ENCODE results near the gene TESK2.

Gene TESK2

DNA sequence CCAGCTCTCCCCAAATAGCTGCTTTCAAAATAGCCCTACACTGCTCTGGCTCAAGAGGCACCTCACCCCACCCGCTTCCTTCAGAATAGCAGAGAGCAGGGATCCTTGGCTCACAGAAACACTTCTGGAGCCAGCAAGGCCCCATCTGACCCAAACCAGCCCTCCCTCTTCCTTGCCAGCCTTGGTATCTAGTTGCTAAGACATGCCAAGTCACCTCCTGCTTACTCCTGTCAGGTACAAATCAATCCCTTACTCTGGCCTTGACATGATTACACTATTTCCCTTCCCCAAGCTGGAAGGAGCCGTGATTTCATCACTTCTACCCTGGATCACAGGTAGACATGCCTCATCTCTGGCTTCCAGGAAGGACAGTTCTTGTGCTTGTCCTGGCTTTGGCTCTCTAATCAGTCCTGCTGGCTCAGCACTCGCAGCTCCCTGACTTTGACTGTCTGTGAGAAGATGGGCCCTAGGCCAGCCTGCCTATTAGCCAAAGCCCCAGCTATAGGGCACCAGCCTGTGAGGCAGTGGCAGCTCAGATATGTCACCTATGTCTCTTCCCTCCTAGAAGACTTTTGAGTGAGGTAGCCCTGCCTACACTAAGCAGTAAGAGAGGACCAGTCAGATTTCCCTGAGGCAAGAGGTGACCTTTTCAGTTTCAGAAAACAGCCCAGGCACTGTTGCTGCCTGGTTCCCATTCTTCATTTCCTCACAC, 141.8 kb downstream of the TESK2 start:
- peaks cover 6% of the 10 kb centered on the region; the same call in 1 of the 2 replicates for H4K20me1 ChIP-seq (ENCODE audit: insufficient read depth, low read length)
- no peaks in the 10 kb centered on the region for H3K79me2 ChIP-seq (ENCODE audit: insufficient read depth, low read length)
- H3K4me2 ChIP-seq (ENCODE audit: insufficient read depth, low read length), result no peak overlapping the region
- no peaks in the 10 kb centered on the region for H3K27me3 ChIP-seq (ENCODE audit: insufficient read depth, low read length, poor library complexity)
- H3K4me1 ChIP-seq (ENCODE audit: insufficient read depth, low read length), result no peaks in the 10 kb centered on the region
- no peak for TF ChIP-seq CTCF (IDR thresholded peaks at IDR 0.05; ENCODE audit: borderline replicate concordance, extremely low read depth, low read length, poor library complexity, severe bottlenecking)
- no peak for TF ChIP-seq EZH2 (IDR thresholded peaks at IDR 0.05; ENCODE audit: borderline replicate concordance, low read depth, low read length, severe bottlenecking)
- no peak overlapping the region for H3K9ac ChIP-seq (ENCODE audit: low read depth, low read length)
- H3K9me3 ChIP-seq (ENCODE audit: insufficient read depth, low read length, severe bottlenecking), result no peaks in the 10 kb centered on the region
- DNase-seq (no peak), ATAC-seq (ENCODE audit: insufficient read depth, low read depth) (no peak)
- H3K27ac ChIP-seq (ENCODE audit: low read length), result no peak overlapping the region
- no peak overlapping the region for H2AFZ ChIP-seq (ENCODE audit: low read depth, low read length)
- peaks cover 20% of the 10 kb centered on the region for H3K36me3 ChIP-seq (ENCODE audit: insufficient read depth, low read length)
- H3K4me3 ChIP-seq (ENCODE audit: low read depth in 1 of 2, low read length in 2 of 2), result no peak overlapping the region

GRCh38 chr1:45348609-45348965, 142.4 kb downstream of the TESK2 start:
- H3K9ac ChIP-seq (ENCODE audit: low read depth, low read length), result no peak overlapping the region
- H3K79me2 ChIP-seq (ENCODE audit: insufficient read depth, low read length), result no peaks in the 10 kb centered on the region
- no peaks in the 10 kb centered on the region for H3K27me3 ChIP-seq (ENCODE audit: insufficient read depth, low read length, poor library complexity)
- no peak for DNase-seq
- TF ChIP-seq CTCF (IDR thresholded peaks at IDR 0.05; ENCODE audit: borderline replicate concordance, extremely low read depth, low read length, poor library complexity, severe bottlenecking) (no peak), EZH2 (IDR thresholded peaks at IDR 0.05; ENCODE audit: borderline replicate concordance, low read depth, low read length, severe bottlenecking) (no peak)
- no peaks in the 10 kb centered on the region for H3K4me1 ChIP-seq (ENCODE audit: insufficient read depth, low read length)
- peaks cover 25% of the 10 kb centered on the region for H3K36me3 ChIP-seq (ENCODE audit: insufficient read depth, low read length)
- H3K4me3 ChIP-seq (ENCODE audit: low read depth in 1 of 2, low read length in 2 of 2), result no peak overlapping the region
- H3K4me2 ChIP-seq (ENCODE audit: insufficient read depth, low read length), result no peak overlapping the region
- no peak for ATAC-seq (ENCODE audit: insufficient read depth, low read depth)
- H3K9me3 ChIP-seq (ENCODE audit: insufficient read depth, low read length, severe bottlenecking), result no peaks in the 10 kb centered on the region
- H4K20me1 ChIP-seq (ENCODE audit: insufficient read depth, low read length), result peaks cover 7% of the 10 kb centered on the region; the same call in 1 of the 2 replicates
- H3K27ac ChIP-seq (ENCODE audit: low read length), result no peak overlapping the region
- H2AFZ ChIP-seq (ENCODE audit: low read depth, low read length), result no peak overlapping the region

GRCh38 chr1:45348020-45348419, 142.9 kb downstream of the TESK2 start:
- Histone ChIP-seq H3K4me1 (ENCODE audit: insufficient read depth, low read length) (no peaks in the 10 kb centered on the region), H2AFZ (ENCODE audit: low read depth, low read length) (no peak overlapping the region), H3K4me3 (ENCODE audit: low read depth in 1 of 2, low read length in 2 of 2) (no peak overlapping the region), H3K9me3 (ENCODE audit: insufficient read depth, low read length, severe bottlenecking) (no peaks in the 10 kb centered on the region), H3K36me3 (ENCODE audit: insufficient read depth, low read length) (peaks cover 31% of the 10 kb centered on the region), H4K20me1 (ENCODE audit: insufficient read depth, low read length) (peaks cover 12% of the 10 kb centered on the region; the same call in 1 of the 2 replicates), H3K9ac (ENCODE audit: low read depth, low read length) (no peak overlapping the region), H3K79me2 (ENCODE audit: insufficient read depth, low read length) (peaks cover under 1% of the 10 kb centered on the region; the same call in 1 of the 2 replicates), H3K27me3 (ENCODE audit: insufficient read depth, low read length, poor library complexity) (no peaks in the 10 kb centered on the region), H3K4me2 (ENCODE audit: insufficient read depth, low read length) (no peak overlapping the region), H3K27ac (ENCODE audit: low read length) (no peak overlapping the region)
- TF ChIP-seq CTCF (IDR thresholded peaks at IDR 0.05; ENCODE audit: borderline replicate concordance, extremely low read depth, low read length, poor library complexity, severe bottlenecking) (no peak), EZH2 (IDR thresholded peaks at IDR 0.05; ENCODE audit: borderline replicate concordance, low read depth, low read length, severe bottlenecking) (no peak)
- ATAC-seq (ENCODE audit: insufficient read depth, low read depth) (no peak), DNase-seq (no peak)
